GM23338 (cell line): ENCODE results near the gene PIGC. TPM values are rescaled to one million over a fixed set of nuclear protein-coding genes. Genes with fewer than 3 reads are reported as not detected.

Source experiments
- ATAC-seq: fragments of 200-7000 bp; cut with Tn5 transposase; 3 replicates; pipeline ENCODE4 v1.9.1; 2020
- DNase-seq: peaks from one replicate; pipeline ENCODE4 v3.0.0-alpha.2; 2015; ENCODE audit warnings: low spot score
- H2AFZ ChIP-seq: fragments of 200-600 bp; sonication (generic); 2 replicates; pipeline ENCODE4 v1.8.0; 2016; ENCODE audit warnings: antibody characterized with exemption, mild to moderate bottlenecking, moderate library complexity
- H3F3A ChIP-seq: fragments of 200-600 bp; sonication (generic); replicated peaks from 2 replicates; pipeline ENCODE4 v1.8.0; 2017; ENCODE audit warnings: antibody characterized with exemption, mixed run types, low read depth
- H3K27ac ChIP-seq: fragments of 200-600 bp; sonication (generic); 2 replicates; pipeline ENCODE4 v1.6.1; 2016; ENCODE audit warnings: low read depth
- H3K27me3 ChIP-seq: fragments of 200-600 bp; sonication (generic); 2 replicates; pipeline ENCODE4 v1.8.0; 2016; ENCODE audit warnings: mild to moderate bottlenecking, mixed run types, moderate library complexity; ENCODE audit not compliant: insufficient read depth
- H3K36me3 ChIP-seq: fragments of 200-600 bp; sonication (generic); 2 replicates; pipeline ENCODE4 v1.8.0; 2016; ENCODE audit warnings: mild to moderate bottlenecking; ENCODE audit not compliant: insufficient read depth
- H3K4me1 ChIP-seq: fragments of 200-600 bp; sonication (generic); 2 replicates; pipeline ENCODE4 v1.8.0; 2016; ENCODE audit warnings: mild to moderate bottlenecking, moderate library complexity; ENCODE audit not compliant: insufficient read depth
- H3K4me2 ChIP-seq: fragments of 200-600 bp; sonication (generic); 2 replicates; pipeline ENCODE4 v1.7.1; 2017; ENCODE audit warnings: mixed run types
- H3K4me3 ChIP-seq: fragments of 200-600 bp; sonication (generic); 2 replicates; pipeline ENCODE4 v1.6.1; 2016; ENCODE audit warnings: mixed run types
- H3K79me2 ChIP-seq: fragments of 200-600 bp; sonication (generic); replicated peaks from 2 replicates; pipeline ENCODE4 v1.8.0; 2017; ENCODE audit warnings: mild to moderate bottlenecking; ENCODE audit not compliant: insufficient read depth
- H3K9me2 ChIP-seq: fragments of 200-600 bp; sonication (generic); 2 replicates; pipeline ENCODE4 v1.8.0; 2017; ENCODE audit not compliant: insufficient read depth
- H4K20me1 ChIP-seq: fragments of 200-600 bp; sonication (generic); replicated peaks from 2 replicates; pipeline ENCODE4 v1.8.0; 2017; ENCODE audit warnings: mild to moderate bottlenecking; ENCODE audit not compliant: insufficient read depth
- H3K27ac Mint-ChIP-seq: 2 replicates; pipeline ENCODE4 v1.8.0; 2020; ENCODE audit warnings: inconsistent platforms, mild to moderate bottlenecking, moderate library complexity, mixed read lengths
- H3K27me3 Mint-ChIP-seq: 3 replicates; pipeline ENCODE4 v1.8.0; 2022; ENCODE audit warnings: low read depth, mild to moderate bottlenecking, moderate library complexity, mixed read lengths, inconsistent platforms; ENCODE audit not compliant: insufficient read depth, poor library complexity
- H3K36me3 Mint-ChIP-seq: 3 replicates; pipeline ENCODE4 v1.8.0; 2021; ENCODE audit warnings: low read depth, mild to moderate bottlenecking, inconsistent platforms, moderate library complexity, mixed read lengths
- H3K4me1 Mint-ChIP-seq: 3 replicates; pipeline ENCODE4 v1.8.0; 2020; ENCODE audit warnings: mild to moderate bottlenecking, inconsistent platforms, mixed read lengths
- H3K4me3 Mint-ChIP-seq: 3 replicates; pipeline ENCODE4 v1.8.0; 2021; ENCODE audit warnings: moderate library complexity, mild to moderate bottlenecking, inconsistent platforms, mixed read lengths
- H3K9me3 Mint-ChIP-seq: 3 replicates; pipeline ENCODE4 v1.8.0; 2020; ENCODE audit warnings: moderate library complexity, mild to moderate bottlenecking, inconsistent platforms, mixed read lengths
- CREB1 ChIP-seq: fragments of 250-450 bp; sonication (Bioruptor Pico); IDR thresholded peaks from 2 replicates; pipeline ENCODE4 v1.5.0; 2020; ENCODE audit warnings: low read depth, mild to moderate bottlenecking, moderate library complexity
- EZH2phosphoT487 ChIP-seq: fragments of 200-600 bp; sonication (generic); IDR thresholded peaks from one replicate; pipeline ENCODE4 v1.8.1; 2018; ENCODE audit warnings: antibody characterized with exemption; ENCODE audit not compliant: unreplicated experiment
- JUNB ChIP-seq: IDR thresholded peaks from one replicate; pipeline ENCODE4 v1.6.1; 2016; ENCODE audit warnings: antibody characterized with exemption; ENCODE audit not compliant: unreplicated experiment
- NANOG ChIP-seq: IDR thresholded peaks from 2 replicates; pipeline ENCODE4 v1.6.1; 2016; ENCODE audit warnings: antibody characterized with exemption, borderline replicate concordance
- POLR2AphosphoS5 ChIP-seq: IDR thresholded peaks from 2 replicates; pipeline ENCODE4 v1.6.1; 2016; ENCODE audit warnings: antibody characterized with exemption, low read depth
- STAT1 ChIP-seq: IDR thresholded peaks from one replicate; pipeline ENCODE4 v1.6.1; 2016; ENCODE audit warnings: antibody characterized with exemption; ENCODE audit not compliant: unreplicated experiment
- ZNF114 ChIP-seq: fragments of 250-450 bp; sonication (Bioruptor Pico); IDR thresholded peaks from 2 replicates; pipeline ENCODE4 v1.5.0; 2020; ENCODE audit warnings: mild to moderate bottlenecking, moderate library complexity
- polyA plus RNA-seq: library from polyadenylated mRNA; unstranded; fragments of >200 nt; fragmentation: Nextera tagmentation; extraction: Ambion mirVana; gene quantifications from 2 replicates; pipeline ENCODE4 v1.2.1, GENCODE V29; 2016
- total RNA-seq: library from RNA; depleted of rRNA; stranded (reverse); fragments of >200 nt; shearing (Covaris generic); gene quantifications from 2 replicates; pipeline ENCODE4 v1.2.3, GENCODE V29; 2014
- TF ChIP-seq, protein P1 (sequence below): IDR thresholded peaks from one replicate; pipeline ENCODE4 v1.6.1; 2018; ENCODE audit warnings: antibody characterized with exemption; ENCODE audit not compliant: unreplicated experiment
- TF ChIP-seq, protein P2 (sequence below), 2 experiments: fragments of 200-600 bp in 1 of 2; sonication (generic) in 1 of 2; conservative IDR thresholded peaks; 2 replicates each; pipeline versions ENCODE4 v1.5.1 to v1.6.1; 2016 to 2017; ENCODE audit warnings: antibody characterized with exemption in 2 of 2, low read depth in 2 of 2, mild to moderate bottlenecking in 2 of 2, moderate library complexity in 1 of 2
- TF ChIP-seq, protein P3 (sequence below): IDR thresholded peaks from 2 replicates; pipeline ENCODE4 v1.6.1; 2016; ENCODE audit warnings: antibody characterized with exemption

The PIGC gene
- total and polyA plus RNA-seq, 2 experiments from 2014 or later: 22.5 to 28.1 TPM

DNA sequence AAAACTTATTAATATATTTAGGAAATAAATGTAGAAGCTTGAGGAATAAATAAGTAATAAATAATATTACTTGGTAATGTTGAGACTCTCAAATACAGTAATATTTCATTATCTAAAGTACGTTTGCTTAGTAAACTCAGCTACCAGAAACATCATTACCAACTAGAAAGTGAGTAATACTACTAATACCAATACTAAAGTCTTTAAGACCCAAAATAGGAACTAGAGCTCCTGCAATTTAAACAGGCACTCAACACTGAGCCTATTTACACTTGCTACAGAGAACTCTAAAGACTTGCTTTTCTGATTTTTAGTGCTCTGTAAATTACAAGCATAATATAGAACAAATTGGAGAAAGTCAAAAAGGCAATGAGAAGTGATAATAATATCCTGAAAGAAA lies 36.9 kb downstream of the PIGC start:
- TF ChIP-seq, protein P1, sequence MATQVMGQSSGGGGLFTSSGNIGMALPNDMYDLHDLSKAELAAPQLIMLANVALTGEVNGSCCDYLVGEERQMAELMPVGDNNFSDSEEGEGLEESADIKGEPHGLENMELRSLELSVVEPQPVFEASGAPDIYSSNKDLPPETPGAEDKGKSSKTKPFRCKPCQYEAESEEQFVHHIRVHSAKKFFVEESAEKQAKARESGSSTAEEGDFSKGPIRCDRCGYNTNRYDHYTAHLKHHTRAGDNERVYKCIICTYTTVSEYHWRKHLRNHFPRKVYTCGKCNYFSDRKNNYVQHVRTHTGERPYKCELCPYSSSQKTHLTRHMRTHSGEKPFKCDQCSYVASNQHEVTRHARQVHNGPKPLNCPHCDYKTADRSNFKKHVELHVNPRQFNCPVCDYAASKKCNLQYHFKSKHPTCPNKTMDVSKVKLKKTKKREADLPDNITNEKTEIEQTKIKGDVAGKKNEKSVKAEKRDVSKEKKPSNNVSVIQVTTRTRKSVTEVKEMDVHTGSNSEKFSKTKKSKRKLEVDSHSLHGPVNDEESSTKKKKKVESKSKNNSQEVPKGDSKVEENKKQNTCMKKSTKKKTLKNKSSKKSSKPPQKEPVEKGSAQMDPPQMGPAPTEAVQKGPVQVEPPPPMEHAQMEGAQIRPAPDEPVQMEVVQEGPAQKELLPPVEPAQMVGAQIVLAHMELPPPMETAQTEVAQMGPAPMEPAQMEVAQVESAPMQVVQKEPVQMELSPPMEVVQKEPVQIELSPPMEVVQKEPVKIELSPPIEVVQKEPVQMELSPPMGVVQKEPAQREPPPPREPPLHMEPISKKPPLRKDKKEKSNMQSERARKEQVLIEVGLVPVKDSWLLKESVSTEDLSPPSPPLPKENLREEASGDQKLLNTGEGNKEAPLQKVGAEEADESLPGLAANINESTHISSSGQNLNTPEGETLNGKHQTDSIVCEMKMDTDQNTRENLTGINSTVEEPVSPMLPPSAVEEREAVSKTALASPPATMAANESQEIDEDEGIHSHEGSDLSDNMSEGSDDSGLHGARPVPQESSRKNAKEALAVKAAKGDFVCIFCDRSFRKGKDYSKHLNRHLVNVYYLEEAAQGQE: no peak
- no peak for TF ChIP-seq STAT1
- H3K4me3 Mint-ChIP-seq: no peak overlapping the region
- H3K9me3 Mint-ChIP-seq: no peaks in the 10 kb centered on the region

DNA sequence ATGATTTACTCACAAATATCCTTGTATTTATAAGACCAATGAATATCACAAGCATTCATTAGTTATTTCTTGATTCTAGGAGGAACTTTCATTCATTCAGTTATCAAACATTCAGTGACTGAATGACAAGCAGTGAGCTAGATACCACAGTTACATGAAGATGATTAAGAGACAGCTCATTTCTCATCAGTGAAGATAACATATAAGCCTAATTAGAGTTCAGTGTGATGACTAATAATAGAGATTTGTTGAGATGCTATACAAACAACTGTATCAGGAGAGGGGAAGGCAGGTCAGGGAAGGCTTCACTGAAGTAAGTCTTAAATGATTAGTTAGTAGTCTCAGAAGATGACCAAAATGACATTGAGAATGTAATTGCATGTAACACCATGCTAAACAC lies 38.0 kb downstream of the PIGC start:
- Histone ChIP-seq H3K4me1 (peaks cover 3% of the 10 kb centered on the region; the same call in 1 of the 2 replicates), H4K20me1 (no peaks in the 10 kb centered on the region), H2AFZ (no peak overlapping the region), H3K9me2 (no peaks in the 10 kb centered on the region), H3K36me3 (no peaks in the 10 kb centered on the region), H3K79me2 (no peaks in the 10 kb centered on the region), H3K4me2 (no peak overlapping the region), H3K27me3 (no peaks in the 10 kb centered on the region), H3F3A (no peaks in the 10 kb centered on the region), H3K27ac (no peak overlapping the region), H3K4me3 (no peak overlapping the region)
- no peaks in the 10 kb centered on the region for H3K27me3 Mint-ChIP-seq
- H3K27ac Mint-ChIP-seq: no peak overlapping the region
- no peak overlapping the region for H3K4me3 Mint-ChIP-seq
- DNase-seq (no peak), ATAC-seq (no peak)
- H3K36me3 Mint-ChIP-seq: no peaks in the 10 kb centered on the region
- H3K9me3 Mint-ChIP-seq: no peaks in the 10 kb centered on the region
- H3K4me1 Mint-ChIP-seq: peaks cover 4% of the 10 kb centered on the region; the same call in 2 of the 3 replicates
- TF ChIP-seq, protein P2, sequence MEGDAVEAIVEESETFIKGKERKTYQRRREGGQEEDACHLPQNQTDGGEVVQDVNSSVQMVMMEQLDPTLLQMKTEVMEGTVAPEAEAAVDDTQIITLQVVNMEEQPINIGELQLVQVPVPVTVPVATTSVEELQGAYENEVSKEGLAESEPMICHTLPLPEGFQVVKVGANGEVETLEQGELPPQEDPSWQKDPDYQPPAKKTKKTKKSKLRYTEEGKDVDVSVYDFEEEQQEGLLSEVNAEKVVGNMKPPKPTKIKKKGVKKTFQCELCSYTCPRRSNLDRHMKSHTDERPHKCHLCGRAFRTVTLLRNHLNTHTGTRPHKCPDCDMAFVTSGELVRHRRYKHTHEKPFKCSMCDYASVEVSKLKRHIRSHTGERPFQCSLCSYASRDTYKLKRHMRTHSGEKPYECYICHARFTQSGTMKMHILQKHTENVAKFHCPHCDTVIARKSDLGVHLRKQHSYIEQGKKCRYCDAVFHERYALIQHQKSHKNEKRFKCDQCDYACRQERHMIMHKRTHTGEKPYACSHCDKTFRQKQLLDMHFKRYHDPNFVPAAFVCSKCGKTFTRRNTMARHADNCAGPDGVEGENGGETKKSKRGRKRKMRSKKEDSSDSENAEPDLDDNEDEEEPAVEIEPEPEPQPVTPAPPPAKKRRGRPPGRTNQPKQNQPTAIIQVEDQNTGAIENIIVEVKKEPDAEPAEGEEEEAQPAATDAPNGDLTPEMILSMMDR (conservative IDR thresholded peaks at IDR 0.05; ENCODE audit: low read depth in 2 of 2): no peak
- TF ChIP-seq CREB1 (CRISPR knock-in tag) (no peak), JUNB (no peak), STAT1 (no peak), POLR2AphosphoS5 (no peak), EZH2phosphoT487 (no peak), ZNF114 (CRISPR knock-in tag) (no peak), NANOG (no peak)
- TF ChIP-seq, protein P1: no peak
- TF ChIP-seq, protein P3, sequence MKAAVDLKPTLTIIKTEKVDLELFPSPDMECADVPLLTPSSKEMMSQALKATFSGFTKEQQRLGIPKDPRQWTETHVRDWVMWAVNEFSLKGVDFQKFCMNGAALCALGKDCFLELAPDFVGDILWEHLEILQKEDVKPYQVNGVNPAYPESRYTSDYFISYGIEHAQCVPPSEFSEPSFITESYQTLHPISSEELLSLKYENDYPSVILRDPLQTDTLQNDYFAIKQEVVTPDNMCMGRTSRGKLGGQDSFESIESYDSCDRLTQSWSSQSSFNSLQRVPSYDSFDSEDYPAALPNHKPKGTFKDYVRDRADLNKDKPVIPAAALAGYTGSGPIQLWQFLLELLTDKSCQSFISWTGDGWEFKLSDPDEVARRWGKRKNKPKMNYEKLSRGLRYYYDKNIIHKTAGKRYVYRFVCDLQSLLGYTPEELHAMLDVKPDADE: no peak

More for the DNA sequence above, 36.9 kb downstream of the PIGC start:
- Histone ChIP-seq H2AFZ (no peak overlapping the region), H3K79me2 (no peaks in the 10 kb centered on the region), H3K4me3 (no peak overlapping the region), H3K27me3 (no peaks in the 10 kb centered on the region), H3K36me3 (no peaks in the 10 kb centered on the region), H3K4me2 (no peak overlapping the region), H3K4me1 (peaks cover 3% of the 10 kb centered on the region; the same call in 1 of the 2 replicates), H3K27ac (no peak overlapping the region), H3K9me2 (no peaks in the 10 kb centered on the region), H3F3A (no peaks in the 10 kb centered on the region), H4K20me1 (no peaks in the 10 kb centered on the region)
- H3K27me3 Mint-ChIP-seq: no peaks in the 10 kb centered on the region
- H3K27ac Mint-ChIP-seq: no peak overlapping the region
- ATAC-seq: no peak
- no peak for DNase-seq
- H3K36me3 Mint-ChIP-seq: no peaks in the 10 kb centered on the region
- peaks cover under 1% of the 10 kb centered on the region; the same call in 1 of the 3 replicates for H3K4me1 Mint-ChIP-seq
